Stimulated activated CD8-positive, alpha-beta memory T cell treated with anti-CD3 and anti-CD28 coated beads, Interleukin-15, amount 100 ng/mL, for 48 hours (primary cell): ENCODE data around the gene NAV1.
"Not testable (repeated sequence)": the region's sequence is repeated elsewhere in the genome, so short reads cannot be mapped to it uniquely, and the experiment has no call there.

Source experiments
- DNase-seq, 2 donors: peaks; one replicate each; pipeline ENCODE4 v3.0.0-alpha.2; 2020; ENCODE audit warnings: low read depth in 2 of 2

Gene NAV1

GRCh38 chr1:201538612-201539551, at the start of gene NAV1:
TSS of gene NAV1 (plus strand) at chr1:201539127. CDS start at chr1:201622885, 83,758 bp downstream.
- DNase-seq = no peak

DNA sequence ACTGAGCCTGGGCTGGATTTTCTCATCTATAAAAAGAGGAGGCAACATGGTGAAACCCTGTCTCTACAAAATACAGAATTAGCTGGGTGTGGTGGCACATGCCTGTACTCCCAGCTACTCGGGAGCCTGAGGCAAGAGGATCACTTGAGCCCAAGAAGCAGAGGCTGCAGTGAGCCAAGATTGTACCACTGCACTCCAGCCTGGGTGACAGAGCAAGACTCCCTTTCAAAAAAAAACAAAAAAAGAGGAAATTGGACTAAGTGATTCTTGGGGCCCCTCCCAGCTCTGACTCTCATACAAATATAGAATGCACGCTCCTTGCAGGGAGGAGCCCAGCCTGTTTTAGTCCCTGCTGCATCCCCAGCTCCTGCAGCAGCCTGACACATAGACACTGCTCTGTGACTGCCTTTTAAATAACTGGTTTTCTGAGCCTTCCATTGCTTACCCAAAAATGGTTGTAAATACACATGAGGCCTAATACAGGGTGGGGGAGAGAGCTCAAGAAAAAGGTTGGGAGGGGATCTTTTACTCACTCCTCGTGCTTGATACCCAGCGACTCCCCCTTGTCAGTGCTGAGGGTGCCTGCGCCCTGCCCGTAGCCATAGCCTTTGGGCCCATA, 49.2 kb upstream of the NAV1 start:
- DNase-seq = no peak

DNA sequence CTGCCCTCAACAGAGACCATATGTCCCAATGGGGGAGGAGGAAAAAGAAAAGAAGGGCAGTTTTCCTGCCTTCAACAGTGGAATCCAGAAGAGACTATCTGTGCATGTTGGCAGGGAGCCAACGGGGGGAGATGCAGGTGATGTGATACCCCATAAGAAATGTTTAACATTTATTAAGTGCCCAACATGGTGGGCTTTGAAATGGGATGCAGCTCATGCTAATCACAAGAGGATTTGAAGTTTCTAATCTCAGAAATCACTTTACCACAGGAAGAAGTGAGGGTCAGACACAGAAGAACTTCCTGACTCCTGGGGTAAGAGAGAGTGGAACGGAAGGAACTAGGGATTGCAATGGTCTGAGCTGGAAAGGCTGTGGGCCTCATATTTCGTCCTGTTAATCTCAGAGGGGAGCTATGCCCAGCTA, 48.2 kb upstream of the NAV1 start:
- DNase-seq = no peak

DNA sequence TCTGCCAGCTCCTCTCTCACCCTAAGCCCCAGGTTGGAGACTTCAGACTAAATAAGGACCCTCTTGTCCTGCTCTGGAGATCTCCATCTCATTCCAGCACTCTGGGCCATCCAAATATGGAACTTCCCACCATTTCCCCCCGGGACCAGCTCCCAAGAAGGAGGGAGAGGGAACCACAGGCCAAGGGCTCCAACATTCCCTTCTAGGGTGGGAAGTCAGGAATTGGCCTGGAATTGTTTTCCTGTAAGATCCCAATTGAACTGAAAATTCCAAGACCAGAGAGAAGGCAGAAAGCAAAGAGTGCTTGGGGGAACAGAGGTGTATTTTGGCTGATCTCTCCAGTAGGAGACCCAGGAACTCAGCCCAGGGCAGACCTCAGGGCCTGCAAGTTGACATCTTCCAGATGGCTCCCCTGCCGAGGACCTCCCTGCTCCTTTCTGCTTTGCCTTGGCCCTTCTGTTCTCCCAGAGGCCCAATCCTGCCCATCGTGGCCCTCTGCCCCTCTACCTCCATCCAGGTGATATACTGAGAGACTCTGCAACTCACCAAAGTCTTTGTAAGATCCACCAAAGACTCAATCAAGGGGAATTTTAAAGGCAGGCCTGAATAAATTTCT, 46.9 kb upstream of the NAV1 start:
- no peak for DNase-seq

- DNase-seq = not testable (repeated sequence)
Measured at GRCh38 chr1:201493026-201493656, 45.8 kb upstream of the NAV1 start.

- DNase-seq = no peak
Measured at GRCh38 chr1:201493757-201494617, 44.9 kb upstream of the NAV1 start.

- DNase-seq = no peak
Measured at GRCh38 chr1:201495551-201496295, 43.2 kb upstream of the NAV1 start.

- no peak for DNase-seq
Measured at GRCh38 chr1:201496296-201496690, 42.6 kb upstream of the NAV1 start.

DNA sequence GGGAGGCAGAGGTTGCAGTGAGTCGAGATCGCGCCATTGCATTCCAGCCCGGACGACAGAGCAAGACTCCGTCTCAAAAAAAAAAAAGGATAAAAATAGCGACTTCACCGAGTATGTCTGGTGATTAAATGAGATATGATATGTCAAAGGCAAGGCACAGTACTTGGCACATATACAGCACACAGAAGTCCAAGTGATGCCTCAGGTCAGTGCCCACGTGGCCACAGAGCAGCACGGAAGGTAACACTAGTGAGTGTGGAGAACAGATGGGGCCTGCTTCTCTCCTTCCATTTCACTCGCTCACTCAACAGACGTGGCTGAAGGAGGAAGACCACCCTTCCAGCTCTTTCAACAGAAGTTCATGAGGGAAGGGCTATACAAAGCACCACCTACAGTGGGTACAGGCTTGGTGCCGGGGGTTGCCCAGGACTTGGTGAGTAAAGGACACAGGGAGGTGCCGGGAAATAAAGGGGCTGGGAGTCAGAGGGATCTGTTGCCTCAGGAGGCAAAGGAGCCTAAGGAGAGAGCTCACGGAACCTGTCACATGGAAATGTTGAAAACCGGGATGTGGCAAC, 40.9 kb upstream of the NAV1 start:
- no peak for DNase-seq

DNA sequence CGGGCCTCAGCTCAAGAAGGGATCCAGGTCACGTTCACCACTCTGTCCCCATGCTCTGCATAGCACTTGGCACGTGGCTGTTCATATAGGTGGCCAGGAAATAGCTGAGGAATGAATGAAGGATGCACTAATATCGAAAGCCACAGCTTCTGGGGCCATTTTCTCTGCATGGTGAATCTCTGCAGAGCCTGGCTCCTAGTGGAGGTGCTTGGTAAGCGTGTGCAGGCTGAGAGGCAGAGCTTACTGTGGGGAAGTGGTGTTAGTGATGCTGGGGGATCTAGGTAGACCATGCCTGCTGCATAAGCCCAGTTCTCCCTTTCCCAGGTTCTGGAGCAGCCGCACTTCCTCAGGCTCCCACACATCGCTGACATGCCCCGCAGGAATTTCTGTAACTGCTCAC, 40.3 kb upstream of the NAV1 start:
- no peak for DNase-seq

- DNase-seq = no peak
Measured at GRCh38 chr1:201499191-201499590, 39.7 kb upstream of the NAV1 start.

- DNase-seq = no peak
Measured at GRCh38 chr1:201499795-201500669, 38.9 kb upstream of the NAV1 start.

- no peak for DNase-seq
Measured at GRCh38 chr1:201500670-201501120, 38.2 kb upstream of the NAV1 start.

GRCh38 chr1:201501144-201501543, 37.8 kb upstream of the NAV1 start:
- DNase-seq = no peak

GRCh38 chr1:201501812-201502510, 37.0 kb upstream of the NAV1 start:
- DNase-seq = no peak

- no peak for DNase-seq
Measured at GRCh38 chr1:201502511-201502857, 36.4 kb upstream of the NAV1 start.

- DNase-seq = no peak
Measured at GRCh38 chr1:201503397-201504176, 35.3 kb upstream of the NAV1 start.

GRCh38 chr1:201504179-201504631, 34.7 kb upstream of the NAV1 start:
- no peak for DNase-seq
